HCT116 (cell line): ENCODE measurements around the gene CDH5. TPM values are rescaled to one million over a fixed set of nuclear protein-coding genes. Genes with fewer than 3 reads are reported as not detected.

Source experiments
- ATAC-seq: fragments of 200-7000 bp; cut with Tn5 transposase; 2 replicates; pipeline ENCODE4 v1.9.1; 2020; ENCODE audit warnings: mild to moderate bottlenecking, moderate library complexity
- BruUV-seq: library from RNA; stranded (reverse); fragments of 400-500 nt; replicated peaks from 2 replicates; lab custom pipeline; 2021; lab: Mats Ljungman, UMichigan
- CTCF ChIA-PET: fragments of 300-600 bp; sonication (Branson Sonifier 250); formaldehyde crosslinking; loops from one replicate; lab custom pipeline; 2021; ENCODE audit warnings: antibody characterized with exemption; lab: Charles Lee
- POLR2A ChIA-PET: fragments of 300-600, 350-600 bp; sonication (Branson Sonifier 250); formaldehyde crosslinking; loops from one replicate; lab custom pipeline; 2021; ENCODE audit warnings: antibody characterized with exemption; lab: Charles Lee
- RAD21 ChIA-PET, 2 experiments: fragments of 300-600 bp; sonication (Branson Sonifier 250); formaldehyde crosslinking; loops; one replicate each; lab custom pipeline; 2023; ENCODE audit warnings: low total read pairs in 2 of 2; ENCODE audit not compliant: uncharacterized antibody in 2 of 2, unreplicated experiment in 2 of 2, low non-redundant PET in 1 of 2; lab: Charles Lee
- DNase-seq: peaks from one replicate; pipeline ENCODE4 v3.0.0-alpha.2; 2010; ENCODE audit warnings: low read depth, low spot score
- H2AFZ ChIP-seq: fragments of 200-600 bp; shearing (Covaris generic), sonication (generic); 2 replicates; pipeline ENCODE4 v1.6.1; 2017; ENCODE audit warnings: low read depth, mixed run types, mixed read lengths, antibody characterized with exemption, low read length; ENCODE audit not compliant: poor library complexity, severe bottlenecking
- H3K27ac ChIP-seq: 2 replicates; pipeline ENCODE4 v1.5.1; 2012; ENCODE audit warnings: low read depth, low read length
- H3K27me3 ChIP-seq: fragments of 200-600 bp; sonication (generic); 2 replicates; pipeline ENCODE4 v1.6.1; 2016; ENCODE audit warnings: mixed run types, low read length, mixed read lengths; ENCODE audit not compliant: insufficient read depth
- H3K36me3 ChIP-seq, 2 experiments: fragments of 200-500 bp in 1 of 2; fragments of 200-600 bp in 1 of 2; sonication (Bioruptor generic) in 1 of 2; sonication (generic) in 1 of 2; 2 replicates each; pipeline versions ENCODE4 v1.5.1 to v1.6.1; 2014 to 2016; ENCODE audit warnings: low read length in 2 of 2, inconsistent platforms in 1 of 2, mixed read lengths in 1 of 2, mixed run types in 1 of 2; ENCODE audit not compliant: insufficient read depth in 2 of 2, control insufficient read depth in 1 of 2
- H3K4me1 ChIP-seq, 2 experiments: fragments of 200-600 bp in 1 of 2; sonication (generic) in 1 of 2; 2 replicates each; pipeline versions ENCODE4 v1.5.1 to v1.6.1; 2012 to 2017; ENCODE audit warnings: low read length in 2 of 2, inconsistent platforms in 1 of 2, mild to moderate bottlenecking in 1 of 2, mixed read lengths in 1 of 2, mixed run types in 1 of 2, moderate library complexity in 1 of 2; ENCODE audit not compliant: insufficient read depth in 2 of 2, control insufficient read depth in 1 of 2
- H3K4me2 ChIP-seq: fragments of 200-600 bp; sonication (generic); 2 replicates; pipeline ENCODE4 v1.6.1; 2017; ENCODE audit warnings: mixed run types, low read length, mixed read lengths
- H3K4me3 ChIP-seq, 2 experiments: fragments of 200-600 bp in 1 of 2; sonication (generic) in 1 of 2; replicated peaks in 1 of 2; 2 replicates each; pipeline ENCODE4 v1.5.1; 2011 to 2016; ENCODE audit warnings: low read length in 2 of 2, control low read depth in 1 of 2, low read depth in 1 of 2, mild to moderate bottlenecking in 1 of 2, mixed read lengths in 1 of 2, mixed run types in 1 of 2
- H3K79me2 ChIP-seq: fragments of 200-600 bp; sonication (generic); 2 replicates; pipeline ENCODE4 v1.6.1; 2017; ENCODE audit warnings: mild to moderate bottlenecking, mixed run types, low read length, moderate library complexity, mixed read lengths; ENCODE audit not compliant: insufficient read depth
- H3K9ac ChIP-seq: fragments of 200-600 bp; sonication (generic); 2 replicates; pipeline ENCODE4 v1.6.1; 2016; ENCODE audit warnings: low read length, mixed read lengths
- H3K9me2 ChIP-seq: fragments of 200-600 bp; sonication (generic), shearing (Covaris generic); 2 replicates; pipeline ENCODE4 v1.6.1; 2017; ENCODE audit warnings: mixed run types, mild to moderate bottlenecking, moderate library complexity; ENCODE audit not compliant: insufficient read depth
- H3K9me3 ChIP-seq, 2 experiments: fragments of 200-500 bp in 1 of 2; fragments of 200-600 bp in 1 of 2; sonication (Bioruptor generic) in 1 of 2; sonication (generic) in 1 of 2; 2 replicates each; pipeline ENCODE4 v1.6.1; 2014 to 2017; ENCODE audit warnings: low read length in 2 of 2, mixed read lengths in 2 of 2, inconsistent platforms in 1 of 2, low read depth in 1 of 2, mild to moderate bottlenecking in 1 of 2, mixed run types in 1 of 2, moderate library complexity in 1 of 2; ENCODE audit not compliant: control insufficient read depth in 1 of 2, insufficient read depth in 1 of 2
- H4K20me1 ChIP-seq: fragments of 200-600 bp; sonication (generic), shearing (Covaris generic); 2 replicates; pipeline ENCODE4 v1.6.1; 2017; ENCODE audit warnings: mixed run types, mild to moderate bottlenecking, moderate library complexity; ENCODE audit not compliant: insufficient read depth
- ATF3 ChIP-seq: IDR thresholded peaks from 2 replicates; pipeline ENCODE4 v1.6.1; 2012
- EGR1 ChIP-seq: IDR thresholded peaks from 2 replicates; pipeline ENCODE4 v1.6.1; 2012; ENCODE audit warnings: low read depth
- EZH2 ChIP-seq: fragments of 200-600 bp; sonication (generic); IDR thresholded peaks from 2 replicates; pipeline ENCODE4 v1.6.1; 2017; ENCODE audit warnings: antibody characterized with exemption, mixed run types
- FOSL1 ChIP-seq: IDR thresholded peaks from 2 replicates; pipeline ENCODE4 v1.6.1; 2012; ENCODE audit warnings: low read depth
- JUND ChIP-seq: IDR thresholded peaks from 2 replicates; pipeline ENCODE4 v1.6.1; 2012
- POLR2AphosphoS5 ChIP-seq: IDR thresholded peaks from 2 replicates; pipeline ENCODE4 v1.6.1; 2011; ENCODE audit warnings: mild to moderate bottlenecking, low read depth, low read length, moderate library complexity
- SP1 ChIP-seq: IDR thresholded peaks from 2 replicates; pipeline ENCODE4 v1.6.1; 2012; ENCODE audit warnings: low read depth
- TCF7L2 ChIP-seq: IDR thresholded peaks from 2 replicates; pipeline ENCODE4 v1.7.0; 2011; ENCODE audit warnings: borderline replicate concordance, inconsistent platforms; ENCODE audit not compliant: insufficient read depth, insufficient read length; ENCODE audit errors: extremely low read depth
- YY1 ChIP-seq: IDR thresholded peaks from 2 replicates; pipeline ENCODE4 v1.6.1; 2011; ENCODE audit warnings: low read length, low read depth, moderate library complexity, mild to moderate bottlenecking; ENCODE audit not compliant: insufficient replicate concordance; ENCODE audit errors: extremely low read depth
- ZBTB33 ChIP-seq: IDR thresholded peaks from 2 replicates; pipeline ENCODE4 v1.6.1; 2011; ENCODE audit warnings: mild to moderate bottlenecking, low read length, moderate library complexity; ENCODE audit not compliant: insufficient replicate concordance; ENCODE audit errors: extremely low read depth
- ZFX ChIP-seq: fragments of 450-650 bp; IDR thresholded peaks from 2 replicates; pipeline ENCODE4 v1.6.1; 2017
- intact Hi-C: fragments of 100-400 bp; cut with micrococcal nuclease; formaldehyde crosslinking; loops from 2 replicates; pipeline ENCODE4 v1.10.0; 2022
- total RNA-seq: library from RNA; stranded (reverse); gene quantifications from one replicate; pipeline ENCODE4 v1.2.1, GENCODE V29; 2021; ENCODE audit not compliant: unreplicated experiment

Gene CDH5
- total RNA-seq, 1 experiment from 2014 or later = 0.15 TPM

GRCh38 chr16:66438536-66438935 lies 72.0 kb downstream of the CDH5 start:
- ATAC-seq = no peak
- TF ChIP-seq EZH2 = no peak
- TF ChIP-seq JUND = no peak
- no peak for TF ChIP-seq ZFX
- TF ChIP-seq ATF3 = no peak
- no peak for TF ChIP-seq SP1
- TF ChIP-seq FOSL1 = no peak
- TF ChIP-seq ZBTB33 = no peak
- TF ChIP-seq YY1 = no peak
- TF ChIP-seq EGR1 = no peak
- no peak for TF ChIP-seq TCF7L2
- TF ChIP-seq POLR2AphosphoS5 = no peak
- no peak overlapping the region for H3K4me3 ChIP-seq
- no peak overlapping the region for H3K4me2 ChIP-seq
- POLR2A ChIA-PET = no interaction called here
- H3K9me2 ChIP-seq = no peaks in the 10 kb centered on the region
- no peaks in the 10 kb centered on the region for H3K79me2 ChIP-seq
- CTCF ChIA-PET = no interaction called here
- H3K27ac ChIP-seq = no peak overlapping the region
- no peak for DNase-seq
- RAD21 ChIA-PET = no interaction called here
- H3K9ac ChIP-seq = no peak overlapping the region
- intact Hi-C loops = no loop called here
- peaks cover 39% of the 10 kb centered on the region; the same call in 1 of the 2 replicates for H3K27me3 ChIP-seq
- H4K20me1 ChIP-seq = no peaks in the 10 kb centered on the region
- H3K36me3 ChIP-seq = no peaks in the 10 kb centered on the region
- no peaks in the 10 kb centered on the region for H3K9me3 ChIP-seq
- H2AFZ ChIP-seq = no peak overlapping the region
- BruUV-seq = no TSS peak
- H3K4me1 ChIP-seq = peaks cover 12 to 18% of the 10 kb centered on the region in 2 experiments
